HG03097 (cell line): ENCODE measurements around the gene DUSP16.

Source experiments
- ATAC-seq: cut with Tn5 transposase; IDR thresholded peaks from one replicate; pipeline ENCODE4 v1.9.1; 2021; ENCODE audit not compliant: unreplicated experiment, low FRiP score

Gene DUSP16

GRCh38 chr12:12449533-12450025 lies 113.1 kb downstream of the DUSP16 start:
- no peak for ATAC-seq

DNA sequence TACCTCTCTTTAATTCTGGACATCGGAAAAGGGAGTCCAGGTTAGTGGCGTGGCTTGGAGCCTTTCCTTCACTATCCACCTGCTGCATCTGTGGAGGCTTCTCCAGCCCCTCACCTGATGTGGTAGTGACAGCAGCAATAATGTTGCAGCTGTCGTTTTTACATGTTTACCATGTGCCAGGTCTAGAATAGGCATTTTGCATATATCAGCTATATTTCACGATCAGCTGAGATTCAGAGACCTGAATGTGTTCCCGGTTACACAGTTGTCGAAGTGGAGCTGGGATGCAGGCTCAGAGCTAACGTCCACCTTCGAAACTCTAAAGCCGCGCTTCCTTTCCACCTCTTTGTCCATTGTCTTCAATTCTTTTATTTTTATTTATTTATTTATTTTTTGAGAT lies 114.8 kb downstream of the DUSP16 start:
- ATAC-seq: no peak

- ATAC-seq: no peak
These were observed 115.4 kb downstream of the DUSP16 start for GRCh38 chr12:12447236-12447635.

GRCh38 chr12:12446786-12447185 lies 115.9 kb downstream of the DUSP16 start:
- ATAC-seq: no peak

- ATAC-seq: no peak
These were observed 116.8 kb downstream of the DUSP16 start for GRCh38 chr12:12445882-12446181.

- ATAC-seq: no peak
These were observed 117.3 kb downstream of the DUSP16 start for GRCh38 chr12:12445165-12445881.

DNA sequence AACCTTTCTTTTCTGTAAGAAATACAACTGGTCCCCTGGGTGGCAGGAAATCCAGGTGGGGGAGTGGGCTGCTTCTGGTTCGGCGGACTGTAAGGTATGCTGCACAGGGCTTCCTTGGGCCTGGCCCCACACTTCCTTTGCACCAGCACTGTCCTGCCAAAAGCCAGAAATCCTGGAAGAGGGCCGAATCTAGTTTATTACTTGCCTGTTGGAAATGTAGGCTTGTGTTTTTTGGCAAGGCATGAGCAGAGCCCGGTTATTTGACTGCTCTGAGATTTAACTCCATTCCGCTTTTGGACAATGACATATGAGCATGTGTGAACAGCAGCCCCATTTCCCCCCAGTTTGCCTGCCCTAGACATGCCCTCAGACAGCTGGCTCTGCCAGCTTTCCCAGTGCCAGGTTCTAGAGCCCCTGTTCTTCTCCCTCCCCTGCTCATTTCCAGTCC lies 119.2 kb downstream of the DUSP16 start:
- ATAC-seq: no peak

- ATAC-seq: no peak
These were observed 120.1 kb downstream of the DUSP16 start for GRCh38 chr12:12442548-12443071.

GRCh38 chr12:12441843-12442461 lies 120.7 kb downstream of the DUSP16 start:
- no peak for ATAC-seq

DNA sequence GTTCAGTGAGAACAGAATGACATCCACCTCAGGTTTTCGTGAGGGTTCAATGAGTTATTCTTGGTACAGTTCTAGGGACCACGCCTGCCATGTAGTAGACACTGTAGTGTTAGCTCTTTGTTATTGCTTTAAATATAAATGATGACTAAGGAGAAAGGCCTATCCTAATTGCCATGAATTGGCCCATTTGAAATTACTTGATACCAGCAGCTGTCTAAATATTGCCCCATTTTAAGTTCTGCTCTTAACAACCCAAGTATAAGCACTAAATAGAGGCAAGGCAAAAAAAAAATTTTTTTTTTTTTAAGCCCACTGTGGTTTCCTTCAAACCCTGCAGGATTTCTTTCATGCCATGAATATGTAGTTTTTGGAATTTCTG lies 121.2 kb downstream of the DUSP16 start:
- ATAC-seq: no peak

DNA sequence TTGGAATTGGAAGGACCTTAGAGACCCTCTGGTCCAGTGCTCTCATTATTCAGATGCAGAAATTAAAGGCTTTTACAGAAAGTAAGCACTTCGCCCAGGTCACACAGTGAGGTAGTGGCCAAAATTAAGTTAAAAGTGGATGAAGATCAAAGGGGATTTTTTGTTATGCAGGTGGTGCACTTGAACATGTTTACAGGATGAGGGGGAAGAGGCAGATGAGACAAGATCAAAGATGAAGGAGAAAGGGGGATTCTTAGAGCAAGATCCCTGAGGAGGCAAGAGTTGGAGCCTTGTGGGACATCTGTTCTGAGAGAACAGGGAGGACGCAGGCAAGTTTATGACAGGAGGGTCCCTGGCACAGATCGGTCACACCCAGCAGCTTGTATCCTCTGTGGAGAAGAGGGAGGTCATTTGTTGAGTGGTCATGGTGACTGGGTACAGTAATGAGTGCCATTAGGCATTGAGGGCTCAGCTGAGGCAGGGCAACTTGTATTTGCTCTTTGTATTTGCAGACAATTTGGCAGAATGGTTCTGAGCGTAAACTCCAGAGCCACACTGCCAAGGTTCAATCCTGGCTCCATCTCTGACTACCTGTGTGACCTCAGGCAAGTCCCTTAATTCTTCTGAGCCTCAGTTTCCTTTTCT lies 121.8 kb downstream of the DUSP16 start:
- ATAC-seq: no peak

GRCh38 chr12:12439636-12440035 lies 123.0 kb downstream of the DUSP16 start:
- no peak for ATAC-seq

GRCh38 chr12:12436831-12437345 lies 125.8 kb downstream of the DUSP16 start:
- ATAC-seq: no peak

DNA sequence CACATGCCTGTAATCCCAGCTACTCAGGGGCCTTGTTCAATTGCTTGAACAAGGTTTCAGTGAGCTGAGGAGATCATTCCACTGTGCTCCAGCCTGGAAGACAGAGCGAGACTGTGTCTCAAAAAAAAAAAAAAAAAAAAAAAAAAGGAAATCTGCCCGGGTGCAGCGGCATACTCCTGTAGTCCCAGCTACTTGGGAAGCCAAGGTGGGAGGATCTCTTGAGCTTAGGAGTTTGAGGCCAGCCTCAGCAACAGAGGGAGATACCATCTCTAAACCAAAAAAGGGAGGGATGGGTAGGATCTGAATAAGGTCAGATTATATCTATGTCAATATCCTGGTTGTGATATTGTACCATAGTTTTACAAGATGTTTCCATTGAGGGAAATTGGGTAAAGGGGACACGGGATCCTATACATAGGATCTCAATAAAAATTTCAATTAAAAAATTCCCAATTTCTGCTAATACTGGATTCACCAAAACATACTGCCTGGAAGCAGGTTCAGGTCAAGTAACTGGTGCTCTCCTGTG lies 129.4 kb downstream of the DUSP16 start:
- no peak for ATAC-seq

DNA sequence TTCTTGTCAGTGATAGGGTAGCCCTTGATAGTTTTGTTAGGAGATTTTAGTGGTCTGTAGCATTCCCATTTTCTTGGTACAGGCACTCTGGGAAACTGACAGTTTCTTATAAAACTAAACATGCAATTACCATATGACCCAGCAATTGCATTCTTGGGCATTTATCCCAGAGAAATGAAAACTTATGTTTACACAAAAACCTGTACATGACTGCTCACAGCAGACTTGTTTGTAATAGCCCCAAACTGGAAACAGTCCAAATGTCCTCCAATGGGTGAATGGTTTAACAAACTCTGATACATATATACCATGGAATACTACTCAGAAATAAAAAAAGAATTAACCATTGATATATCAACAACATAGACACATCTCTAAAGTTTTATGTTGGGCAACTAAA lies 130.3 kb downstream of the DUSP16 start:
- ATAC-seq: no peak

GRCh38 chr12:12428961-12429657 lies 133.6 kb downstream of the DUSP16 start:
- no peak for ATAC-seq

DNA sequence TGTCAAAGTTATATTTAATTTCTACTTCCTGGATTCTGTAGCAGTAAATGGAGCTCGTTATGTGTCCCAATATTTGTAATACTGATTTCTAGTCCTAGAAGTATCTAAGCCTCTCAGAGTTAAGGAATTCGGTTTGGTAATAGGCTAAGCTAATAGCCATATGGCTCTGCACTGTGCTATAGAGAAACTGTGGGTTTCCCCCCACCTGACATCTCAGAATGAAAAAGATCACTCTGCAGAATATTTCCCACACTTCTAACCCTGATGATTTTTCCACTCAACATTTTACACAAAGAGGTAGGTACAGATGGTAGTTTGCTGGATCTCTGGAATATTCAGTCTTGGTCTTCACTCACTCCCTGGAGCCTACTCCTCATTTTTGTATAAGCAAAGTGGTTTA lies 134.6 kb downstream of the DUSP16 start:
- ATAC-seq: no peak

DNA sequence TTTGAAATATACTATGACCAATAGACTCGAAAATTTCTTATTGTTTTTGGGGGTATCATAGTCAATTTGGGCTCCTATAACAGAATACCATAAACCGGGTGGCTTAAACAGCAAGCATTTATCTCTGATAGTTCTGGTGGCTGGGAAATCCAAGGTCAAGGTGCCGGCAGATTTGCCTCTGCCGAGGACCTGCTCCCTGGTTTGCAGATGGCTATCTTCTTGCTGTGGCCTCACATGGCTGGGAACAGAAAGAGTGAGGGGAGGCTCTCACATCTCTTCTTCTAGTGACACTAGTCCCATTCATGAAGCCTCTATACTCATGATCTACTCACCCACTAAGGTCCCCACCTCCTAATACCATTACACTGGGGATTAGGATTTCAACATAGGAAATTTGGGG lies 135.1 kb downstream of the DUSP16 start:
- no peak for ATAC-seq

GRCh38 chr12:12425616-12426015 lies 137.0 kb downstream of the DUSP16 start:
- ATAC-seq: no peak

GRCh38 chr12:12425001-12425400 lies 137.7 kb downstream of the DUSP16 start:
- no peak for ATAC-seq
